H1 (cell line): ENCODE data around the gene SEMA3C. TPM values are rescaled to one million over a fixed set of nuclear protein-coding genes. Genes with fewer than 3 reads are reported as not detected.

Source experiments
- CTCF ChIA-PET: fragments of 300-600 bp; sonication (Branson Sonifier 250); formaldehyde crosslinking; loops from one replicate; lab custom pipeline; 2021; ENCODE audit not compliant: partially characterized antibody; lab: Charles Lee
- POLR2A ChIA-PET: fragments of 300-600 bp; sonication (Branson Sonifier 250); formaldehyde crosslinking; loops from one replicate; lab custom pipeline; 2021; ENCODE audit warnings: inconsistent platforms; ENCODE audit not compliant: partially characterized antibody; lab: Charles Lee
- DNase-seq, 2 experiments: peaks; one replicate each; pipeline versions ENCODE4 v3.0.0 to v3.0.0-alpha.2; 2010 to 2022; ENCODE audit warnings: low spot score in 2 of 2, low read depth in 1 of 2, mixed read lengths in 1 of 2
- FAIRE-seq: peaks from 2 replicates; lab custom pipeline; 2011; peaks lifted over from hg19 to GRCh38; lab: Jason Lieb, UNC
- H2AFZ ChIP-seq: 2 replicates; pipeline ENCODE4 v1.8.1; 2012; ENCODE audit warnings: low read length, inconsistent platforms
- H2AK5ac ChIP-seq: 2 replicates; pipeline ENCODE4 v1.6.1; 2013; ENCODE audit warnings: low read depth, low read length
- H2BK120ac ChIP-seq: replicated peaks from 2 replicates; pipeline ENCODE3; 2013; ENCODE audit warnings: low read depth, low read length, inconsistent platforms
- H2BK12ac ChIP-seq: 2 replicates; pipeline ENCODE4 v1.6.1; 2013; ENCODE audit warnings: low read depth, low read length
- H2BK15ac ChIP-seq: 2 replicates; pipeline ENCODE4 v1.6.1; 2013; ENCODE audit warnings: low read length
- H2BK20ac ChIP-seq: 2 replicates; pipeline ENCODE4 v1.6.1; 2013; ENCODE audit warnings: low read length
- H2BK5ac ChIP-seq: 2 replicates; pipeline ENCODE4 v1.6.1; 2013; ENCODE audit warnings: low read depth, low read length
- H3K14ac ChIP-seq: 2 replicates; pipeline ENCODE4 v1.6.1; 2013; ENCODE audit warnings: inconsistent platforms; ENCODE audit not compliant: insufficient read length
- H3K18ac ChIP-seq: 2 replicates; pipeline ENCODE4 v1.6.1; 2013; ENCODE audit warnings: low read length; ENCODE audit errors: extremely low read depth
- H3K23ac ChIP-seq: 2 replicates; pipeline ENCODE4 v1.6.1; 2013; ENCODE audit warnings: inconsistent platforms; ENCODE audit not compliant: insufficient read length
- H3K23me2 ChIP-seq: 2 replicates; pipeline ENCODE4 v1.6.1; 2013; ENCODE audit warnings: low read depth, low read length
- H3K27ac ChIP-seq: 2 replicates; pipeline ENCODE4 v1.6.1; 2011; ENCODE audit warnings: low read depth, low read length, inconsistent platforms
- H3K27me3 ChIP-seq, 4 experiments: replicated peaks in 1 of 4; 1 replicate in 1 of 4; 2 replicates in 3 of 4; pipeline versions ENCODE4 v1.6.1 to v1.8.1; 2011 to 2013; ENCODE audit warnings: low read length in 3 of 4, mild to moderate bottlenecking in 3 of 4, inconsistent platforms in 2 of 4, mixed read lengths in 2 of 4, moderate library complexity in 1 of 4; ENCODE audit not compliant: control insufficient read depth in 3 of 4, insufficient read depth in 3 of 4; ENCODE audit errors: extremely low read depth in 1 of 4
- H3K36me3 ChIP-seq, 4 experiments: 2 replicates each; pipeline versions ENCODE4 v1.6.1 to v1.8.1; 2011 to 2013; ENCODE audit warnings: mild to moderate bottlenecking in 4 of 4, low read length in 3 of 4, moderate library complexity in 2 of 4, control low read depth in 1 of 4, inconsistent platforms in 1 of 4; ENCODE audit not compliant: insufficient read depth in 4 of 4, control insufficient read depth in 2 of 4
- H3K4ac ChIP-seq: replicated peaks from 2 replicates; pipeline ENCODE3; 2013; ENCODE audit warnings: low read length, low read depth, mixed read lengths, inconsistent platforms; ENCODE audit not compliant: insufficient read length
- H3K4me1 ChIP-seq, 4 experiments: replicated peaks in 1 of 4; 1 replicate in 1 of 4; 2 replicates in 3 of 4; pipeline versions ENCODE4 v1.6.1 to v1.8.1; 2011 to 2013; ENCODE audit warnings: low read length in 3 of 4, inconsistent platforms in 2 of 4, mixed read lengths in 1 of 4; ENCODE audit not compliant: insufficient read depth in 4 of 4, control insufficient read depth in 3 of 4
- H3K4me2 ChIP-seq, 2 experiments: 2 replicates each; pipeline versions ENCODE4 v1.6.1 to v1.8.1; 2011 to 2013; ENCODE audit warnings: low read depth in 2 of 2, low read length in 2 of 2, control low read depth in 1 of 2, inconsistent platforms in 1 of 2, mild to moderate bottlenecking in 1 of 2; ENCODE audit not compliant: insufficient read depth in 1 of 2
- H3K4me3 ChIP-seq, 4 experiments: fragments of 200-600, 300-600 bp in 1 of 4; sonication (generic), shearing (Covaris generic), sonication (Bioruptor Twin) in 1 of 4; 2 replicates each; pipeline versions ENCODE4 v1.5.1 to v1.8.1; 2011 to 2016; ENCODE audit warnings: low read length in 4 of 4, low read depth in 3 of 4, control low read depth in 2 of 4, inconsistent platforms in 2 of 4, mild to moderate bottlenecking in 2 of 4, mixed read lengths in 1 of 4, moderate library complexity in 1 of 4; ENCODE audit not compliant: insufficient read depth in 2 of 4; ENCODE audit errors: extremely low read depth in 1 of 4
- H3K56ac ChIP-seq: replicated peaks from 2 replicates; pipeline ENCODE3; 2013; ENCODE audit warnings: low read depth, mild to moderate bottlenecking, mixed read lengths, low read length, inconsistent platforms; ENCODE audit not compliant: insufficient read length
- H3K79me1 ChIP-seq: 2 replicates; pipeline ENCODE4 v1.6.1; 2013; ENCODE audit warnings: low read depth, low read length, control low read depth
- H3K79me2 ChIP-seq, 2 experiments: 2 replicates each; pipeline versions ENCODE4 v1.6.1 to v1.8.1; 2012 to 2013; ENCODE audit warnings: low read length in 2 of 2, mild to moderate bottlenecking in 2 of 2, inconsistent platforms in 1 of 2; ENCODE audit not compliant: insufficient read depth in 2 of 2, control insufficient read depth in 1 of 2
- H3K9ac ChIP-seq, 4 experiments: replicated peaks in 1 of 4; 1 replicate in 1 of 4; 2 replicates in 3 of 4; pipeline versions ENCODE4 v1.6.1 to v1.8.1; 2011 to 2013; ENCODE audit warnings: low read depth in 3 of 4, low read length in 3 of 4, control low read depth in 2 of 4, mild to moderate bottlenecking in 2 of 4, moderate library complexity in 2 of 4, inconsistent platforms in 1 of 4; ENCODE audit errors: extremely low read depth in 1 of 4
- H3K9me3 ChIP-seq, 2 experiments: 2 replicates each; pipeline versions ENCODE4 v1.6.1 to v1.8.1; 2012 to 2013; ENCODE audit warnings: mild to moderate bottlenecking in 2 of 2, moderate library complexity in 2 of 2, control low read depth in 1 of 2, inconsistent platforms in 1 of 2, low read depth in 1 of 2, low read length in 1 of 2, mixed read lengths in 1 of 2; ENCODE audit not compliant: insufficient read depth in 2 of 2
- H4K20me1 ChIP-seq, 2 experiments: replicated peaks in 1 of 2; 2 replicates each; pipeline versions ENCODE3 to v1.8.1; 2011 to 2013; ENCODE audit warnings: inconsistent platforms in 2 of 2, low read length in 2 of 2, mild to moderate bottlenecking in 1 of 2; ENCODE audit not compliant: insufficient read depth in 2 of 2, control insufficient read depth in 1 of 2
- H4K5ac ChIP-seq: 2 replicates; pipeline ENCODE4 v1.6.1; 2013; ENCODE audit warnings: low read length, low read depth, mixed read lengths, inconsistent platforms; ENCODE audit not compliant: insufficient read length
- H4K8ac ChIP-seq: 2 replicates; pipeline ENCODE4 v1.8.0; 2013; ENCODE audit warnings: mild to moderate bottlenecking, moderate library complexity, low read length, inconsistent platforms; ENCODE audit not compliant: insufficient read depth; ENCODE audit errors: extremely low read depth
- H4K91ac ChIP-seq: replicated peaks from 2 replicates; pipeline ENCODE3; 2013; ENCODE audit warnings: low read length, mixed read lengths, inconsistent platforms; ENCODE audit not compliant: insufficient read length
- EP300 ChIP-seq, 2 experiments: IDR thresholded peaks; 1 replicate in 1 of 2; 2 replicates in 1 of 2; pipeline ENCODE4 v1.6.1; 2011 to 2012; ENCODE audit warnings: low read depth in 2 of 2, low read length in 2 of 2, mild to moderate bottlenecking in 2 of 2, borderline replicate concordance in 1 of 2, inconsistent platforms in 1 of 2, moderate library complexity in 1 of 2
- FOSL1 ChIP-seq: IDR thresholded peaks from 2 replicates; pipeline ENCODE4 v1.6.1; 2011; ENCODE audit warnings: mild to moderate bottlenecking, low read depth, low read length, moderate library complexity; ENCODE audit not compliant: insufficient read depth
- RXRA ChIP-seq: IDR thresholded peaks from 2 replicates; pipeline ENCODE4 v1.6.1; 2011; ENCODE audit warnings: low read depth, mild to moderate bottlenecking, low read length, moderate library complexity; ENCODE audit not compliant: insufficient read depth
- WGBS, 2 experiments: shearing (Covaris generic) in 1 of 2; methylation state at CpG; one replicate each; pipeline versions ENCODE4 v1.1.6 to v1.1.7; 2013 to 2015; ENCODE audit warnings: low lambda C conversion rate in 2 of 2, mixed read lengths in 2 of 2, inconsistent platforms in 1 of 2, low coverage in 1 of 2, missing lambda C conversion rate in 1 of 2; ENCODE audit not compliant: insufficient replicate concordance in 2 of 2, insufficient coverage in 1 of 2, insufficient read length in 1 of 2; ENCODE audit errors: extremely low coverage in 1 of 2, missing lambda C conversion rate in 1 of 2; 5-methylcytosine and 5-hydroxymethylcytosine counted together
- polyA plus RNA-seq, 7 experiments: library from polyadenylated mRNA; depleted of rRNA in 3 of 7; stranded (reverse) in 5 of 7; unstranded in 2 of 7; fragments of >200 nt in 5 of 7; fragments of 200-250 nt in 2 of 7; gene quantifications; 1 replicate in 5 of 7; 2 replicates in 1 of 7; 4 replicates in 1 of 7; pipeline versions ENCODE4 v1.2.1 to v1.2.3, GENCODE V29; 2011 to 2013; ENCODE audit warnings: missing spikeins in 2 of 7, mixed read lengths in 2 of 7
- total RNA-seq: library from RNA; stranded (reverse); fragmentation: NEBNext Ultra II Directional; extraction: Animal tissue kit (Norgen Biotek cat#: 25700); gene quantifications from 2 replicates; pipeline ENCODE4 v1.2.1, GENCODE V29; 2021

The SEMA3C gene
- total and polyA plus RNA-seq, 2 of the 8 experiments (the other 6 are each of a cell fraction or from before 2014, with no cell fraction given), result 0.15 to 1.4 TPM

DNA sequence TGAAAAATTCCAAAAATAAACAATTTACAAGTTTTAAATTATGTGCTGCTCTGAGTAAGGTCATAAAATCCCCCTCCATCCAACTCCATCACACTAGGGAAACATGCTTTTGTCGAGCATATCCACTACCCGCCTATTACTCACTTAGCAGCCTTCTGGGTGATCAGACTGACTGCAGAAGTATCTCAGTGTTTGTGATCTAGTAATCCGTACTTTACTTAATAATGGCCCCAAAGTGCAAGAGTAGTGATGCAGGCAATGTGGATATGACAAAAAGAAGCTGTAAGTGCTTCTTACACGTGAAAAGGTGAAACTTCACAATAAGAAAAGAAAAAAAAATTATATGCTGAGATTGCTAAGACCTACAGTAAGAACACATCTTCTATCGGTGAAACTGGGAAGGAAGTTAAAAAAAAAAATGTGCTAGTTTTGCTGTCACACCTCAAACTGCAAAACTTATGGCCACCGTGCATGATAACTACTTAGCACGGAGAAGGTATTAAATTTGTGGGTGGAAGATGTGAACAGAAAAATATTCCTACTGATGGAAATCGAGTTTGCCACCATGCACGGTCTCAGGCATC, 43.2 kb downstream of the SEMA3C start:
- Histone ChIP-seq H2BK5ac (no peak overlapping the region), H4K5ac (no peak overlapping the region), H2AFZ (no peak overlapping the region), H2AK5ac (no peak overlapping the region), H3K79me1 (no peaks in the 10 kb centered on the region), H3K4me2 (no peak overlapping the region), H3K4ac (no peak overlapping the region), H3K9ac (no peak overlapping the region), H3K36me3 (no peaks in the 10 kb centered on the region), H3K79me2 (no peaks in the 10 kb centered on the region), H3K23ac (no peak overlapping the region), H2BK20ac (no peak overlapping the region), H2BK12ac (no peak overlapping the region), H4K91ac (no peak overlapping the region), H3K18ac (no peak overlapping the region), H3K27ac (no peak overlapping the region), H4K8ac (no peak overlapping the region), H3K56ac (no peak overlapping the region), H3K4me3 (no peak overlapping the region), H3K23me2 (no peaks in the 10 kb centered on the region; the same call in 1 of the 2 replicates), H3K9me3 (no peaks in the 10 kb centered on the region), H3K27me3 (no peaks in the 10 kb centered on the region), H4K20me1 (no peaks in the 10 kb centered on the region), H3K14ac (no peak overlapping the region), H3K4me1 (no peaks in the 10 kb centered on the region), H2BK15ac (no peak overlapping the region), H2BK120ac (no peak overlapping the region)
- FAIRE-seq, result no peak
- 90% methylated on average over 9 of the region's 9 CpGs; no CpG with 5 or more reads in 1 of the 2 experiments for WGBS, 2 experiments
- TF ChIP-seq RXRA (no peak), FOSL1 (no peak), EP300 (IDR thresholded peaks at IDR 0.05; ENCODE audit: borderline replicate concordance in 1 of 2, low read depth in 2 of 2, low read length in 2 of 2) (no peak)
- DNase-seq, result no peak
- CTCF ChIA-PET, result no interaction called here
- POLR2A ChIA-PET, result no interaction called here
